IPS DF 4.7 (cell line): ENCODE measurements around the gene IL1F10.

Source experiments
- DNase-seq: peaks from one replicate; pipeline ENCODE4 v3.0.0-alpha.2; 2013; ENCODE audit warnings: low spot score; ENCODE audit errors: extremely low read depth

IL1F10 gene, protein sequence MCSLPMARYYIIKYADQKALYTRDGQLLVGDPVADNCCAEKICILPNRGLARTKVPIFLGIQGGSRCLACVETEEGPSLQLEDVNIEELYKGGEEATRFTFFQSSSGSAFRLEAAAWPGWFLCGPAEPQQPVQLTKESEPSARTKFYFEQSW

DNA sequence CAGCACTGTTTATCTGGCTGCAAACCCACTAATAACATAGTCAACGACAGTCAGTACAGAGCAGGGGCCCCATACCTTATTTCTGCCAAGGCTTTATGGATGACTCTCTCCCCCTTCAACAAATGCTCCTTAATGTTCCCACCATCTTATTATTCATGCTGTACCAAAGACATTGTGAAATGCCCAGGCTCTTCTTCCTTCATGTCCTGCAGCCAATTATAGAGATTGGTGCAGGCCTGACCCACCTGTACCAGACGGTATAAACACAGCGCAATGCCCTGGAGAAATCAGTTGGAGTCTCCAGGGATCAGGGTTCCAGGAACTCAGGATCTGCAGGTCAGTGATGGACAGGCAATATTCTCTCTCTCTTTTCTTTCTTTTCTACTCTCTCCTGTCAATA is at the start of gene IL1F10:
Gene IL1F10, plus strand, starts transcription at position 290 of the 400 bp plus-strand sequence. CDS start 4,769 bp downstream, outside the sequence.
- DNase-seq: no peak

DNA sequence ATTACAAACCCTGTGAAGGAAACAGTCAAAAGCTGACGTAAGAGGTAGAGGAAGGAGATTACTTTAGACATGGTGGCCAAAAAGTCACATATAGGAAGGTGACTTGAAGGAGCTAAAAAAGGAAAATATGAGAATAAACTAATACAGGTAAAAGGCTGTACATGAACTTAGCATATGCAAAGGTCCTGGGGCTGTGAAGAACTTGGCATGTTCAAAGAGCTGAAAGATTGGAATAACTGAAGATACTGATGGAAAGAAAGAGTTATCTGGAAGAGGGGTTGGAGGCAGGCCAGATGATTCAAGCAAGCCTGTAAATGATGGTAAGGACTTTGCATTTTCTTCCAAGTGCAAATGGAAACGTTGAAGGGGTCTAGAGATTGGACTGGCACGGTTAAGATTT is 49.3 kb upstream of the IL1F10 start:
- no peak for DNase-seq

DNA sequence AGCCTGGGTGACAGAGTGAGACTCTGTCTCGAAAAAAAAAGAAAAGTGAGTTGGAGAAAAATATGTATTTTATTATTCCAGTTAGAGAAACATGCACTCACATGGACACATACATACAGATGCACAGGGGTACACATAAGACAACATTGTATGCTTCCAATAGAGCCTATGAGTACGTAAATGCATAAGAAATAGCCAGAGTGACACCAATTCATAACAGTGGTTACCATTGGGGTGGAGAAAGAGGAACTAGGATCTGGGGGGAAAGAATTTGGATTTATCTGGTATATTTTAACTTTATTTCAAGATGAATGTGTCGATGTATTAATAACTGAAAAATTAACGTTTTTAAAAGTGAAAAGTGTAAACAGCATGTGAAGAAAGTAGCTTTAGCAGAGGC is 46.5 kb upstream of the IL1F10 start:
- no peak for DNase-seq

DNA sequence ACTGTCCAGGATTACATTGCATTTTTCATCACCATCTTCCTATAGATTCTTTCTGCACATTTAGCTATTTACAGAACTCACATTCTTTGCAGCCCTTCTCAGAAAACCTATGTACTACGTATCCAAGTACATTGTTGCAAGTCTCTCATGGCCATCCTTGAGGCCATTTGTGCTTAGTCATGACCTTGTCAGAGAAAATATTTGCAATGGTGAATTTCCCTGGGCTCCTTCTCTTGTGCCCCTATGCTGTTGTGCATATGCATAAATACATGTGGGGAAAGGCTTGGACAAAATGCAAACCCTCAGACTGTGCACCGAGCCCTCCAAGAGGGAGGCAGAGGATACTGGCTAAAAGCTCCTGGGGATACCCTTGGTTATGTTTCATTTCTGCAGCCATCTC is 43.0 kb upstream of the IL1F10 start:
- DNase-seq: no peak

DNA sequence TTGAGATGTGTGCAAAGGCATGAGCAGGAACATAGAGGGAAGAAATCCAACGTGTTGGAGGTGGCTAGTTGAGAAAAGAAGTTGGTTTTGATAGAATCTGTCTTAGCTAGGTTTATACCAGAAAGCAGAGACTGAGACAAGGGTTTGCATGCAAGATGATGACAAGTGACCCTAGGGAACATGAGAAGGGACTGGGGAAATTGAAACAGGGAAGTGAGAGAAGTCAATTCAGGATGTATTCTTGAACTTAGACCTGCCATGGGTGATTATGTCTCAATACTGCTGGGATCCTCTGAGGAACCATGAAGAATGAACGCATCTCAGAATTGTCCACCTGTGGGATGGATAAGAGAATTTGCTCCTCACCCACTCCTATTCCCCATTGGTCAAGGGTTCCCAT is 42.0 kb upstream of the IL1F10 start:
- DNase-seq: no peak

DNA sequence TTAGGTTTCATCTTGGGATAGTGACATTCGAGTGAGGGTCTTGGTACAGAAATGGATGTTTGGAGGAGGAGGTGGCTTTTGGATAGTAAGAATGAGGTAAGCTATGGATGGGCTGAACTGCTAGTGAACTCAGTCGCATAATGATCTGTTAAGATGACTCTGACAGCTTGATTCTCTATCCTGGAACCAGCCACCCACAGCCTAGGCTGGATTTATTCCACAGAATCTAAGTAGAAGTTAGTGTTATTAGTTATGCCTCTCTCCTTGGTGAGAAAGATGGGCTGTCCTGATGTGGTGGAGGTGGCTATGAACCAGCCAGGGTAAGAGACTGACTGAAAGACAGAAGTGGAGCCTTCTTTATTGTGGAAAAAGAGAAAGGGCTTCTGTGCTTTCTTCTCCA is 40.1 kb upstream of the IL1F10 start:
- DNase-seq: no peak

DNA sequence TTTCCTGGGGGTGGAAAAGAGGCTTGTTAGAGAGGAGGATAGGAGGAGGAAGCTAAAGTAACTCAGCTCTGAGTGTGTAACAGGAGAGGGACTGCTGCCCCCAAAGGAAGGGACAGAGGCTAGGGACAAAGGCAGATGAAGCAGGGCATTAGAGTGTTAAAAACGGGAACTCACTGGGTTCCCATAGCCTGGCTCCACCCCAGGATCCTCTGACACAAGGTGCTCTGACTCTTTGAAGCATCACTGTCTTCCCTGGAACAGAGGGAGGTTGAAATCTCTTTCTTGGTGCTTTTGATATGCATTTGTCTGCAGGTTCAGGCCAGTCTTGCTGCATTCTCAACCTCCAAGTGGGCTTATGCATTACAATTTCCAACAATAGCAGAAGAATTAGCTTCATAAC is 39.7 kb upstream of the IL1F10 start:
- DNase-seq: no peak

DNA sequence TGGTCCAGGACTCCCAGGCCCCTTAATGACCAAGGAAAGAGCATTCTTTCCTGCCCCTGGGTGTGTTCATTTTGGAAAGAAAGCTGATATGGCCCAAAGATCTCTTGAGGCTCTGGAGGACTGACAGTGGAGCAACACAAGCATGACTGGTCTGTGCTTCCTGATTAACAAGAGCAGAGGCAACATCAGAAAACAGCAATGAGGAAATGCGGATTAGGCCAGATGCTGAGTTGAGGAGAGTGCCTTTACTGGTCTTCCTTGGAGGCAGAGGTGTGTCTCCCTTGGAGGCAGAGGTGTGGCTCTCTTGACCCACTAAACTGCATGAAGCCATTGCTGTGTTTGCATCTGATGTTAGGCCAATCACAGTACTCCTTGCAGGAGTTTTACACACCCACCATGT is 35.0 kb upstream of the IL1F10 start:
- DNase-seq: no peak

DNA sequence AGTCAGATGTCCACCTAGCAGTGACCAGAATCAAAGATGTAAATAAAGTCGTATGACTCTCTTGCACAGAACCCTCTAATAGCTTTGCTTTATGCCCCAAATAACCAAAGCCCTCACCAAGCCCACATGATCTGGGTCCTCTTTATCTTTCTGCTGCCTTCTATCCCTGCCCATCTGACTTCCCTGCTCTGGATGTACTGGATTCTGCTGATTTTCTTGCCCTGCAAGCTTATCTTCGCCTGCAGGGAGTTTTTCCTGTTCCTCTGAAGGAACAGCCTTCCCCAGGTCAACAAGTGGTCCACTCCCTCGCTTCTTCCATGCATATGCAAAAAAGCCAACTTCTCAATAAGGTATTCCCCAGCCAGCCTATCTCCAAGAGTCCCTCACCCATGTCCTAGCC is 33.8 kb upstream of the IL1F10 start:
- DNase-seq: no peak

DNA sequence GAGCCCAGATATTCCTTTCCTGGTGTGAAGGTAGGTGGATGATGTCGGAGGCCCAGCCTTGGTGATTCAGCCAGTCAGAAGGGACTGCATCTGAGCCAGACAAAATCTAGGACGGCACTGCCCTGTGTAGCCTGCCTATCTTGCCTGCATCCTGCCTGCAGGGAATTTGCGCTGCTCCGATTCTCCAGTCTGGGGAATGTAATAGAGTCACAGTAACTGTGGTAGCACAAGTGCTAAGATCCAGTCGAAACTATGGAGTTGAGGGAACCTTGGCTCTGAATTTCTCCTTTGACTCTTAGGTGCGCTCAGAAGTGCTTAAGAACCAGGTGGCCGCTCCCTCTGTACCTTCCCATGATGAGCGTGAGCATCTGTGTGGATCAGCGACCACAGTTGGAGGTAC is 31.0 kb upstream of the IL1F10 start:
- DNase-seq: no peak

DNA sequence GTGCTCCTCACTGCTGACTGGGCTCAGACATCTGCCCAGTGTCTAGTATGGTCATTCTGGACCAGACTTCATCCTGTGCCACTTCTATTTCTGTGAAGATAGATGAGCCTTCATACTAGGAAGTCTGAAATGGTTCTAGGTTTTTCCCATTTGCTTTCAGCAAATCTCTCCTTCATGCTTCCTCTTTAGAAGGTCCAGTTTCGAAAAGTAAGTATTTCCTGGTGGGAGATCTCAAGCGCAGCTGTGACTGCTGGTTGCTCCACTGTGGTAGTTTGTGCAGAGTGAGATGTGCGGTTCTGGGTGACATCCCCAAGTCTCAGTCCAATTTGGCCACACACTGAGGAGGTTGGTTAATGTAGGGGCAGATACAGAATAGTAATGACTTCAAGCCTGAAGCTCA is 29.5 kb upstream of the IL1F10 start:
- no peak for DNase-seq

DNA sequence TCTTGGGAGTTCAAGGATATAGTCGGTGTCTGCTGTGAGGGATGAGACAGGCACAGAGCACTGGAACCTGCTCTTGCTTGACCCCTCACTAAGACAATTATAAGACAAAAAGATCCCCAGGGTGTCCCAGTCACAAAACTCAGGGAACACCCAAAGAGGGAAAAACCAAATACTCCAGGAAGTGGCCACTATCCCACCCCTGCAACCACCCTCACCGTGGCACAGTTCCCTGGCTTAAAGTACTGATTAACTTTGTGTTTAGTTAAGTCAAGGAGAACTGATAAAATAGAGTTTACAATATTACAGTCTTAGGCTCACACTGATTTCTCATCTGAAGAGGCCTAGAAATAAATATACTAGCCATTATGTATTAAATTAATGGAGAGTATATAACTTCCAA is 28.6 kb upstream of the IL1F10 start:
- no peak for DNase-seq

DNA sequence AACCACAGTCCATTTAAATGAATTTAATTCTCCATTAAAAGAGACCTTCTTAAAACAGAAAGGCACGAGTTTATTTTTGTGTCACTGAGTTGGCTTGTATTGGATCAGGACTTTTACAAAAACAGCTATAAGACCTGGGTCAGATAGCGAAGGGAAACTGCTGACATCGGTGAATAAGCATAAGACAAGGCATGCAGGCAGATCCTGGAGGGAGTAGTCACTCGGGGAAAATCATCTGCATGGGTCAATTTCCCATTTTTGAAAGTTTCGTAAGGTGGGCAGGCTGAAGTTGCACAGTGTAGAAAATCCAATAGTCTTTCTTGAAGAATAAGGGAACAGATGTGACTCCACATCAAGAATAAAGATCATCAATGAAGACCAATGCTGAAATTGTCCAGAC is 28.1 kb upstream of the IL1F10 start:
- no peak for DNase-seq

DNA sequence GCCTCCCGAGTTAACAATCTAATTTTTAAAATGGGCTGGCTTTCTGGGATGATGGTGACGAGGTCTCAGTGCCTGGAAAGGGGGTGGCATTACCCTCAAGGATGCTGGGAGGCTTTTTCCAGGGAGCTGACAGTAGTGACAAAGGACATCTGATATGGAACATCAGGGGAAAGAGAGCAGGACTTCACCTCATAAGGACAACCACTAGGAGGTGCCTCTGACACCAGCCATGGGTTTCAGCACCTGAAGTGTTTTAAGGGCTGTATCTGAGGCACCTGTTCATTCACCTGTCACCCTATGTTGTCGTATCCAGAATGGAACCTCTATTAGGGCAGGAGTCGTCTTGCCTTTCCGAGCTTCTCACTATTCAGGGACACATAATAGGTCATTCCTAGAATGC is 25.9 kb upstream of the IL1F10 start:
- DNase-seq: no peak

DNA sequence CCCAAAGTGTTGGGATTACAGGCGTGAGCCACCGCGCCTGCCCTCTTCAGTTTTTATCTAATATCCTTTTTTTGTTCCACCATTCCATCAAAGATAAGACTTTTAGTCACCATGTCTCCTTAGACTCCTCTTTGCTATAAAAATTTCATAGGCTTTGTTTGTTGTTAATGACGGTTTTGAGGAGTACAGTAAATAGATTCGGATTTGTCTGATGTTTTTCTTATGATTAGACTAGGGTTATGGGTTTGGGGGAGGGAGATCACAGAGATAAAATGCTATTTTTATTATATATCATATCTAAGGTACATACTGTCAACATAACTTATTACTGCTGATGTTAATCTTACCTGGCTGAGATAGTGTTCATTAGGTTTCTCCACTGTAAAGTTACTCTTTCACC is 21.3 kb upstream of the IL1F10 start:
- no peak for DNase-seq

DNA sequence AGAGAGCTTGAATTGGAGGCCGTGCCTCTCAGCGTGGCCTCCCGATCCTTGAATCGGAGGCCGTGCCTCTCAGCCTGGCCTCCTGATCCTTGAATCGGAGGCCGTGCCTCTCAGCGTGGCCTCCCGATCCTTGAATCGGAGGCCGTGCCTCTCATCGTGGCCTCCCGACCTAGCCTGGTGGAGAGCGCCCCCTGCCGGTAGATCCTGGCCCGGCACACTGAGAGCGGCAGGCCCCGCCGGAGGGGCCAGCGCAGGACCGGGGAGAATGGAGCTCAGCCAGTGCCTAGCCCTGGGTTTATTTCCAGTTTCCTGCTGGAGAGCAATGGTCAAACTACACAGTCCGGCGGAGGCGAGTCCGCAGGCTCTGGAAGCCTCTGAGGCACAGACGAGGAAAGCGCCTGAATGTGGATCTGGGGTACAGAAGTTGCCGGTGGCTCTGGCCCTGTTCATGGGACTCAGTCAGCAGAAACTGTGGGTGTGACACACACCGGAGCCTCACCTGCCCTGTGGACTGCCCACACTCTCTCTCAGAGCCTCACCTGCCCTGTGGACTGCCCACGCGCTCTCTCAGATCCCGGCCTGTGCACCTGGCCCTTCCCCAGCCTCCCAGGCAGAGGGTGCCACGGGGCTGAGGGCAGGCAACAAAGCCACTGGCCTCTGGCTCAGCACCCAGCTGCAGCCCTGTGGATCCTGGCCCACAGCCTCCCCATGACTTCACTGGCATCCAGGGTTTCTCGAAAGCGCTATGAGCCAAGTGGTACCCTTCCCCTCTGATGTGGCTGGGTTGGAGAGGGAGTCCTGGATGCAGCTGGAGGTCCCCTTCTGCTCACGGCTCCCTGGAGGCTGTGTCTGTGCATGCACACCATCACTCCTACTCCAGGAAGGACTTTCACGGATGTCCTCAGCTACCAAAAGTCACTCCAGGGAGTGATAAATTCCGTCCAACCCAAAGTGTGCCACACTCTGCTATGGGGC is 16.6 kb upstream of the IL1F10 start:
- no peak for DNase-seq

DNA sequence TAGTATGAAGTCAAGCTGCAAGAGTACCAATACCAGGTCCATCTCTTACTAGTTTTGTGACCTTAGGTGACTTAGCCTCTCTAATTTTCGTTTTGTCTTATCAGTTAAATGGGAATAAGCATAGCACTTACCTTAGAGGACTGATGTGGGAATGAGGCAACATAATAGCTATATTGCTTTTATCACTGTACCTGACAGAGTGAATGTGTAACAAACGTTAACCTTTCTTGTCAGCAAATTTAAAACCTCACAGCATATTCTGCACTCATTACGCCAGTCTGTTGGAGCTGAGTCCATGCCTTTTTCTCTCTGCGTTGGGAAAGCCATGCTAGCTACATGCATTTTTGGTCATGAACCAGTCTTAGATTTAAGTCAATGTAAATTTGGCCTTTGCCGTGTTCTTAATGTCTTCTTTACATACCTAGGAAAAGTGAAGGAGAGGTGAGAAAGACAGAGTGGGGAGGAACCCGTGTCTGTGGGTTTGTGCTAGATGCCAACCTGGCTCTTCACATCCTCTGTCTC is 15.3 kb upstream of the IL1F10 start, which contains the start of gene IL36B:
Gene IL36B, minus strand, starts transcription at position 472 of the 522 bp plus-strand sequence.
- no peak for DNase-seq

DNA sequence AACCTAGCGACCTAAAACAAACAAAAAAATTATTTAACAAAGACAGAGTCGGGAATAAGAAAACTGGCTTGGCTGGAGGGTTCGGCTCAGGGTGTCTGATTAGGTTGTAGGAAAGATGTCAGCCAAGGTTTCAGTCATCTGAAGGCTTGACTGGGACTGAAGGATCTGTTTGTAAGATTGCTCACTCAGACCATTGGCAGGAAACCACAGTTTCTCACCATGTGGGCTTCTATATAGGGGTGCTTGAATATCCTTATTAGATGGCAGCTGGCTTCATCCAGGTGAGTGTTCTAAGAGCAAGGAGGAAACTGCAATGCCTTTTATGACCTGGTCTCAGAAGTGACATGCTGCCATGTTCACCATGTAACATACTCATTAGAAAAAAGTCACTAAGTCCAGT is 14.1 kb upstream of the IL1F10 start:
- no peak for DNase-seq

DNA sequence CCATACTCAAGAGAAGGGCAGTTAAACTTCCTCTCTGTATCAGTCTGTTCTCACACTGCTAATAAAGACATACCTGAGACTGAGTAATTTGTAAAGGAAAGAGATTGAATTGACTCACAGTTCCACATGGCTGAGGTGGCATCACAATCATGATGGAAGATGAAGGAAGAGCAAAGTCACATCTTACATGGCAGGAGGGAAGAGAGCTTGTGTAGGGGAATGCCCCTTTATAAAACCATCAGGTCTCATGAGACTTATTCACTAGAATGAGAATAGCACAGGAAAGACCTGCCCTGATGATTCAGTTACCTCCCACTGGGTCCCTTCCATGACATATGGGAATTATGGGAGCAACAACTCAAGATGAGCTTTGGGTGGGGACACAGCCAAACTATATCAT is 13.7 kb upstream of the IL1F10 start:
- DNase-seq: no peak

DNA sequence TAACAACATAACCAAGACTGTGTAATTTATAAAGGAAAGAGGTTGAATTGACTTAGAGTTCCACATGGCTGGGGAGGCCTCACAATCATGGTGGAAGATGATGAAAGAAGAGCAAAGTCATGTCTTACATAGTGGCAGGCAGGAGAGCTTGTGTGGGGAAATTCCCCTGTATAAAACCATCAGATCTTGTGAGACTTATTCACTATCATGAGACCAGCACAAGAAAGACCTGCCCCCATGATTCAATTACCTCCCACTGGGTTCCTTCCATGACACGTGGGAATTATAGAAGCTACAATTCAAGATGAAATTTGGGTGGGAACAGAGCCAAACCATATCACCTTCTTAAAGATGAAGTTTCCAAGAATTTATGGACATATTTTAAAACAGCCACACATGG is 11.2 kb upstream of the IL1F10 start:
- DNase-seq: no peak

DNA sequence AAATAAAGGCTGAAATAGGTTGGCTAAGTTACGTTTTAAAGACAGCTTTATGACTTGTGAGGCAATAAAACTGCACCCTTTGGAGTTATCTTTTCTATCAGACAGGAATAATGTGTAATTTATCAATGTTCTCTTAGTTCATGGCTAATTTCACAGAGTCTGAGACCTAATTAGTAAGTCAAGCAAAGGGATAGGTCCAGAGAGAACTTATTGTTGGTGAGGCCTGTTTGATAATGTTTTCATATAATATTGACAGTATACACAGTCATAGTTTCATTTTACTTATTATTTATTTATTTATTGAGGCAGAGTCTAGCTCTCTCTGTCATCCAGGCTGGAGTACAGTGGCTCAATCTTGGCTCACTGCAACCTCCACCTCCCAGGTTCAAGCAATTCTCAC is 10.7 kb upstream of the IL1F10 start:
- DNase-seq: no peak

DNA sequence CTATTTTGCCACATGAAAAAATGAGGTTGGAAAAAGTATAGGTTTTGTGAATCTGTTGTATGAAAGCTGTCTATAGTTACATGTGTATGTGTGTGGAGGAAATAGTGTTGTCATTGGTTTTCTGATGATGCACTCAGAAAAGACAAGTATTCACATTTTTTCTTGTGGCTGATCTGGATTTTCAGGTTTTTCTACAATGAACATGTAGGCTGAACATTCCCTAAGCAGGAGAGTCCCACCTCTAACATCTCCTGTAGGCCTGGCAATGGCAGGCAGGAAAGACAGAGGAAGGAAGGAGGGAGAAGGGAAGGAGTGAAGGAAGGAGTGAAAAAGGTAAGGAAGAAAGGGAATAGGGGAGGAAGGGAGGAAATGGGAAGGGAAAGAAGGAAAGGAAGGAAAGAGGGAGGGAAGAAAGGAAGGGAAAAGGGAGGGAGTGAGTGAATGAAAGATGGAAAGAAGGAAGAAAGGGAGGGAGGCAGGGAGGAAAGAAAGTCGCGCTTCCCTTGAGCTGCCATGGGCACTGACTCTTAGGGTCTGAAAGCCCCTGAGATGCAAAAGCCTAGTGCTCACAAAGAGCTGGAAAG is 9.3 kb upstream of the IL1F10 start:
- no peak for DNase-seq
